ENCODE measurements around the gene FGF18. TPM values are rescaled to one million over a fixed set of nuclear protein-coding genes. Genes with fewer than 3 reads are reported as not detected.

The FGF18 gene
- under 0.01 and 0.17 TPM in 2 replicates for total RNA-seq

GRCh38 chr5:171418982-171419687 is at the start of gene FGF18:
FGF18 (plus strand) TSS chr5:171419647; CDS start chr5:171420200, 553 bp downstream.

GRCh38 chr5:171387345-171387969 is 32.0 kb upstream of the FGF18 start, which contains the start of gene NPM1:
NPM1 (plus strand) TSS chr5:171387849; CDS start chr5:171387949, 100 bp downstream.

Other genes starting within 250 kb of the FGF18 start
- gene TLX3, start 110.4 kb upstream of the FGF18 start, total RNA-seq = not detected in 2 replicates
- 1,214 and 1,530 TPM in 2 replicates for gene NPM1, start 31.8 kb upstream of the FGF18 start, total RNA-seq

Measured in bronchial smooth muscle cell (primary cell).